Fibroblast of gingiva (primary cell): ENCODE results near the gene LDLRAD4.

Experiments
- DNase-seq: peaks from one replicate; pipeline ENCODE4 v3.0.0-alpha.2; 2011; ENCODE audit warnings: low read depth

Gene LDLRAD4

DNA sequence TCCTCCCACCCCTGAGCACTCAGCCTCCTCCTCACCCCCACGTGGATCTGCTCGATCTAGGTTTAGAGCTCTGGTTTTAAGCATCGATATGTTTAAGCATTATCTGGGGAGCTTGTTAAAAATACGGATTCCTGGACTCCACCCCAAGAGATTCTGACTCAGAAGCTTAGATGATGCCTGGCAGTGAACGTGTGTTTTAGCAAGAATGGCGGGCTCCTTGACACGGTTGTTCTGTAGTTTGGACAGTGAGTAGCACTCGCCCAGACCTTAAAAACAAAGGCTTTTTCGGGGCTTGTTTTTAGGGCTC is 47.3 kb downstream of the LDLRAD4 start:
- no peak for DNase-seq

DNA sequence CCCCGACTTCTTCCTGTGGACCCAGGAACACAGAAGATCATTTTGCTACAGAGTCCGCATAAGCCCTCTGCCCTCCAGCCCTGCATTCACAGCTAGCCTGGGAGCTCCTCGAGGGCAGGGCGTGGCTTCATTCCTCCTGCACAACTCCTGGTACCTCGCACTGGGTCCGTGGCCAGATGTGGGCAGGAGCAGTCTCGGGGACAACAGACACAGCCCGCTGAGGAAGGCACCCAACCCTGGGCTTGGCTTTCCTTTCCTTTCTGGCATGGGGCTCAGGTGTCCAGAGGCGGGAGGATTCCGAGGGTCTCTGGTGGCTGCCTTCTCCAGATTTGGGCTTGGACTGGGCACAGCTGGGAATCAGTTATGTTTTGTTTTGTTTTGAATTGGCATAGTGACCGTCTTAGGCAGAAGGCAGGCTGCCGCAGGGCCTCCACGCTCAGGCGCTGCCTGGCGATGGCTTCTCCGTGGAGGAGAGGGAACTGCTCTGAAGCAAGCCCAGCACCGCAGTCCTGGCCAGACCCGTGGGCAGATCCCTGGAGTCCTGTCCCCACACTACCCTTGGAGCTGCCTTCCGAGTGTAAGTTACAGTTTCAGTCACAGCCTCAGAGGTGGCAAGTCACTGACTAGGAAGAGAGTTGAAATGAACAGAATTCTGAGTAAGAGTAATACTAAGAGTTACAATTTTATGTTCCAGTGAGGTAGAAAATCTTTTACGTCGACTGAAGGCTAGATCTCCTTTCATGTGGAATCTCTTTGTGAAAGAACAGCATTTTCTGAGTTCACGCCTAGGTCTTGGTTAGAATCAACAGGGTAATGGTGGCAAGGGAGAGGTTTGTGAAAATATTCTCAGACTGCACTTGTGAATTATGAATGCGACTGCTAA is 47.9 kb downstream of the LDLRAD4 start:
- peak; percentile 24 for DNase-seq

DNA sequence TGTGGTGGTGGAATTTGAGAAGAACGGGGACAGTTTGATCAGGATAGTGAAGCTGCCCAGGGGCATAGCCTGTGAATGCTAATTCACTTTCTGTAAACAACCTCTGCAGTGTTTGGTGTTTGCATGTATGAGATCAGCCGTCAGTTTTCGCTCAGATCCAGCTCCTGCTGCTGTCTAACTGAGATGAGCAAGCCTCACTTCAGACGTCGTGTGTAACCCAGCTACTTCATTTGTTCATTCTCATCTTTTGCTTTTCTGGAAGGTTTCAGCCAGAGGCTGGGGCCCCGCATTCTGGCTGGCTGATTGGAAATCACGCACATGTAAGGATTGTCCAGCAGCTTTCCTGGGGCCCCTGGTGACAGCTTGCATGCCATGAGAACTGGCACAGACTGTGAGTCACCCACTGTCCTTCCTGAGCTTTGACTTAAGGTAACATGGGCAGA is 48.9 kb downstream of the LDLRAD4 start:
- no peak for DNase-seq

DNA sequence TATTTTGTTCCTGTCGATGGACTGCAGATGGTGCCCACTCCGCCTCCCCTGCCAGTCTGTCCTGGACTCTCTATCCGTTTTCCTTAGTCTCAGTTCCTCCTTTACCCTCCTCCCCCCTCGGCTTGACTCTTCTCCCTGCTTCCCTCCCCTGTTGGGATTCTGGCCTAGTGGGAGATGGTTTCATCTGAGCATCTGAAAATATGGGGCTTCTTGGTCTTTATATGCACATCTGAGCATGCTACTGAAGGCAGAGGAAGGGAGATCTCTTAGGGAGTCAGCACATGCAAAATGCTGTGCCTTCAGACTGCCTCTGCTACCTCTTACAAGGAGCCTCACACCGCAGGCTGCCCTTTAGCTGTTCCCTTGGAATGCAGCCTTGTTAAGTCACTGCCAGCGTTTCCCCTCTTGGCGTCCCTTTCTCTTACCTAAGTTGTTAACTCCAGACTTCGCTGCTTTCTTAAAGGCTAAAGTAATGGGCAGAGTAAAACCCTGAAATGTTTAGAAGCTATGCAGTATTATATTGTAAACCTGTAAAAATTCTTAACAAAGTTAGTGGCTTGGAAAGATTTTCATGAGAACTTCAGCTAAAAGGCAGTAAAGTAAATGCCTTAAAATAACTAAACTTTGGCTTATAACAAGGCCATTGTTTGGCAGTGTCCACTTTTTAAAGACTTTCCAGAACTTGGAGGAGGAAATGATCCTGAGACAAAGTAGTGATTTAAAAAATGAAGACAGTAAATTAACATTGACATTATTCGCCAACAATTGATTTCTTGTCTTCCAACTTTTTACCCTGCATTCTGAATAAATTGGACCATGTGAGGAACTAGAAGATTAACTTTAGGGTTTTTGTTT is 49.8 kb downstream of the LDLRAD4 start:
- no peak for DNase-seq

DNA sequence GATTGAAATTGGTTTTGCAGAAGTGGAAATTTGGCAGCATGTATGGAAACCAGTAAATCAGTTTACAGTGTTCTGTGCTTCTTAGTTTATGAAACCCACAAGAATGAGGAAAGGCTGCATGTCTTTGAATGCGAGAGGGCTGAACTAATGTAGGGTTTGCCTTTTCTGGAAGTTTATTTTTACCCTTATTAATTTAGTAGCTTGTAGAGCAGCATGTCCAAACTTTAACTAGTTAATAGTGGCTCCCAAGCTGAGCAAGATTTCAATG is 50.4 kb downstream of the LDLRAD4 start:
- DNase-seq: no peak

DNA sequence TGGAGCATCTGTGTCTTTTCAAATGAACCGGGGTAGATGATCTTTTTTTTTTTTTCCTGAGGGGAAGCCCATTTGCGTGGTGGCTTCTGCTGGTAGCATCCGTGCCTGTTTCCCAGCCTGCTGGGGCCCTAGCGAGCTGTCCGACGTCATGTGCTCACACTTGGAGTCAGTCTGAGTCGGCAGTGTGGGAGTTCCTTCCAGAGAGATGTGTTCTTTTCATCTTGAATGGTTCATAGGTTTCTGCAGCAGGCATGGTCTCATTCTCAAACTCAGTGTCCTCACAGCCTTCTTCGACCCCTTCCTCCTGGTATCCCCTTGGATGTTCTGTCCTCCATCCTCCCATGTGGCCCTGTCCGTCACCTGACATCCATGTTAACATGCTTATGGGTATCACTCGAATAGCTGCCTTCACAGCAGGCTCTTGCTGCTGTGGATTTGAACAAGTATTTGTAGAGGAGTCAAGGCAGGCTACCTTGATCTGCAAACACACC is 51.0 kb downstream of the LDLRAD4 start:
- no peak for DNase-seq

DNA sequence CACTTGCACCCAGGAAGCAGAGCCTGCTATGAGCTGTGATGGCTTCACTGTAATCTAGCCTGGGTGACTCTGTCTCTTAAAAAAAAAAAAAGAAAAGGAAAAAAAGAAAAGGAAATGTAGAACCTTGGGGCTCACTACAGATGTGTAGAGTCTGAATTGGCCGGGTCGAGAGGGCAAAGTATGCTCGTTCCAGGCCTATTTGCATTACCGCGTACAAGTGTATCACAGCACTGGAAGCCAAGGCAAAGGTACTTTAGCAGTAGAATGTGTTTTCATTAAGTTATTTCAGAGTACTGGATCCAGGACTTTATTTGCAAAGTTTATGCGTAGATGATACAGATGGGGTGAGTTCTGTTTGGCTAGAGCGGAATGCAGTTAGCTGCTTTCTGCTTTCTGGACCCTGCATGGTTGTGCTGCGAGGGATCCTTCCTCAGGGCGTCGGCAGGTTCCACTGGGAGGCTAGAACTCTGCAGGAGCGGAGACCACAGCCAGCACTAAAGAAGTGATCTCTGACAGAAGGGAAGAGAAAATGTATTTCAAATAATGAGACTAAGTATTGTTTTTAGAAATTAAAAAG is 51.8 kb downstream of the LDLRAD4 start:
- DNase-seq: no peak

DNA sequence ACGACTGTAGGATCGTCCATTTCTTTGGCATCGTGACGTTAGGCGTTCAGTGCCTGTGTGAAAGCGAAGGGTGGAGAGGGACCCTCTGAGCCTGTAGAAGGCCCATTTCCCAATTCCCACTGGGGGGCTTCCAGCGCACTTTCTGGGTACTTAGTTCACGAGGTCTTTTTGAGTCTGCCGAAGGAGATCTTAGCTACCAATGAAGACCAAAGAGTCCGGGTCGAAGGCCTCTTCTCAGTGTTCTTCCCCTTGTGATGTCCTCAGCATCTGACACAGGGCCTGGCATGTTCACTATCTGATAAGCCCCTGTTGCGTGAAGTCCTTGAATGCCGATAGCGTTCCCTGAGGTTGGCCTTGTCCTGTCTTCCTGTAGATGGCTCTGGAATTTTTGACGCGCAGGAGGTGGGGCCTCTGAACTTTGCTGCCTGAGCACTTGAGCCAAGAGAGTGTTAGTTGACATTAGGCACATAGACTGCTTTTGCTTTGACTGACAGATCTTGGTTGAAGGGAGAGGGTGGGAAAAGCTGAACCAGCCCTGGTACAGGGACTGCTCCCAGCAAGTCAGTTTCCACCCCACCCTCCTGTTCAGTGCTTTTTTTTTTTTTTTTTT is 52.8 kb downstream of the LDLRAD4 start:
- DNase-seq: no peak

DNA sequence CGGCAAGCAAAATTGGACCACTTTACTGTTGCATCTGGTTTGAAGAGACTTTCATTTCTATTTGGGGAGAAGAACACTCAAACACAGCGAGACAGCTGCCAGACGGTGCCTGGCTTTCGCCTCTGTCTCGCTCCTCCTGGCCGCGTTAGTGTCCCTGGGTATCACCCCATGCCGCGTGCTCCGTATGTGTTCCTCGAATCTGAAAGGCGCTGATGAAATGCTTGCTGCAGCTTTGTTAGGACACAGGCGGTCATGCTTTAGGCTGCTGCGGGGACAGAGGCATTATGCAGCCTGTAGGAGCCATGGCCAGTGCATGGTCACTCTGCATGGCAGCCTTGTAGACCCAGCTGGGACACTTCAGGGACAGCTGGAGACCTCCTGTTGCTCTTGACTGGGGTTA is 53.9 kb downstream of the LDLRAD4 start:
- no peak for DNase-seq

DNA sequence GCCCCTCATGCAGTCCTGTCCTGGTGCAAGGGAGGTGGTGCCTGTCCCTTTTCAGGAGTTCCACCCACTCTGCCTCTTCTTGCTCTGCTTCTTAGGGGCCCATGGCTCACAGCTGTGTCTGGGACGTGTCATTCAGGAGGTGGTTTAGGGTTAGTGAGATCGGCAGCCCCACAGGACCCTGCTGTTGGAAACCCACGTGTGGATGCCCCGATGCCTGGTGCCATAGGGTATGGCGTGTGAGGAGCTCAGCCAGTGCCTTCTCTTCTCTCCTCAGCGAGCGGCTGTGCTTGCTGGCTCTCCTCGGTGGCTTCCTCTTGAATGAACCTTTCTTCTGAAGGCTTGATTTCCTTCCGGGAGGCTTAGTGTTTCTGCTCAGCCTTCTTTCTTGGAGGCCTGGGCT is 55.2 kb downstream of the LDLRAD4 start:
- DNase-seq: no peak

DNA sequence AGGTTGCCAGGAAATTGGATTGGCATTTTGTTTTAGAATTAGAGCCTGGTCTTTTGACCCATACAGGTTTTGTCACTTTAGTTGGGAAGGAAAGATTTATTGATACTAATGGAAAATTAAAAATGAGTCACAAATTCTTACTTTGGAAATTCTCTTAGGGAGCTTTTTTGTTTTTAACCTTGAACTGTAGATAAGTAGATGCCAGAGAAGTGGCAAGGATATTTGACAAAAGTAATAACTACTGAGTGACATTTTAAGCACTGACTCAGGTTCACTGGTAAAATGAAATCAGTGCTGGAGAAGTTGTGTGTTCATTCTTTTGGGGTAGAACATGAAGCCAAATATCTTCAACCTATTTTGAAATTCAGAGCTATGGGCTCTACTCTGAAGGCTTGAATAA is 56.5 kb downstream of the LDLRAD4 start:
- DNase-seq: no peak

DNA sequence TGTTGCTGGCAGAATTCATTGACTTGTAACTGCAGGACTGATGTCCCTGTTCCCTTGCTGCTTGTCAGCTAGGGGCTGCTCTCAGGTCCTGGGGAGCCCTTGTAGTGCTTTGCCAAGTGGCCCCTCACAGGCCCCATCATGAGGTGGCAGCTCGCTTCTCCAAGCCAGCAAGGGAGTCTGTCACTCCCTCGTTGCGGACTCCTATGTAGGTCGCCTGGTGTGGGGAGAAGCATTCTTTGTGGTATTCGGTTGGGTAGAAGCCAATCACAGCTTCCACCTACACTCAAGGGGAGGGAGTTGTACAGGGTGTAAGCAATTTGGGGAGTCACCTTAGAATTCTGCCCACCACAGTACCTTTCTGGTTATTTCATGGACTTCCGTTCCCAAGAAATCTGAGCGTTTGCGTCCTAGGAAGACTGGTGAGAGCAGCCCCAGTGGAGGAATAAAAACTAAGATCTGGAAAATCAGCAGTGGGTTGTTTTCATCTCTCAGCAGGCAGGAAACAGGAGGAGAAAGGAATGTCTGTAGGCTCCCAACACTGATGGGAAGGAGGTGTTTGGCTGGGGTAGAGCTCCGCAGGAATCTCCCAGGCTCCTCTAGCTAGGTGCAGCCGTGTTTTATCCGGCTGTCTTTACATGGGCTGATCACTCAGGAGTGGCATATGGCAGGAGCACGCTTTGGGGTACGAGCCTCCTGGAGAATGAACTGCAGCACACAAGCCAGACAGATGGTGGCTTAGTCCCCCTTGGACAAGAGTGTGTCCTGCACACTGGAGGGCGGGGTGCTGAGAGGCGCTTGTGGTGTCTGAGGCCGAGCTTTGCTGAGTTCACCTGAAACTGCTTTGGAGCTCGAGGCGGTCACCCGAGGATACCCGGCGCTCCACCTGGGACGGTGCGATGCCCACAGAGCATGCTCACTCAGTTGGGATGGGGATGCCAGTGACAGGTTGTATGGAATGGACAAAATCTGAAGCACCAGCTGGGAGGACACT is 58.3 kb downstream of the LDLRAD4 start:
- DNase-seq: no peak

DNA sequence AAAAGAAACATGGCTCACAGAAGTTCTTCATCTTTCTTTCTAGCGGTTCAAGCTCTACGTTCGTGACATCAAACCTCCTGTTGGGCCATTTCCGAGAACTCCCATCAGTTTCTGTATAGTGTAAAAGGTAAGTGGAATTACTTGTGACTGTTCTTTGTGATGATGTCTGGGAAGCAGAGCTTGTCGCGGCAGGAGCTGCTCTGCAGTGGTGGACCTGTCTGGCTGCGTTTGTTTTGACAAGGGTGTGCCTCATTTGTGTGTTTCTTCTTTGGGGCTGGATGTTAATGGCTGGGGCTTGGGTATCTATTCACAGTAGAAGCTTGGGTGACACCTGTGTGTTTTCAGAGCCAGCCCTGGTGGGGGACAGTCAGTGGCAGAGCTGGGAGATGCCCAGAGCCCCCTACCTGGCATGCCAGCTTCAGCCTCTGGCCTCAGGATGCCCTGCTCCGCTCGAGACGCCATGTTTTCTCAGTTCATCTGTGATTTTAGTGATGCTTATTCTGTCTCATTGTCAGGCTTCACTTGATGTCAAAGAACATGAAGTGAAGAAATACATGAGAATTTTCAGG is 59.6 kb downstream of the LDLRAD4 start:
- DNase-seq: no peak

DNA sequence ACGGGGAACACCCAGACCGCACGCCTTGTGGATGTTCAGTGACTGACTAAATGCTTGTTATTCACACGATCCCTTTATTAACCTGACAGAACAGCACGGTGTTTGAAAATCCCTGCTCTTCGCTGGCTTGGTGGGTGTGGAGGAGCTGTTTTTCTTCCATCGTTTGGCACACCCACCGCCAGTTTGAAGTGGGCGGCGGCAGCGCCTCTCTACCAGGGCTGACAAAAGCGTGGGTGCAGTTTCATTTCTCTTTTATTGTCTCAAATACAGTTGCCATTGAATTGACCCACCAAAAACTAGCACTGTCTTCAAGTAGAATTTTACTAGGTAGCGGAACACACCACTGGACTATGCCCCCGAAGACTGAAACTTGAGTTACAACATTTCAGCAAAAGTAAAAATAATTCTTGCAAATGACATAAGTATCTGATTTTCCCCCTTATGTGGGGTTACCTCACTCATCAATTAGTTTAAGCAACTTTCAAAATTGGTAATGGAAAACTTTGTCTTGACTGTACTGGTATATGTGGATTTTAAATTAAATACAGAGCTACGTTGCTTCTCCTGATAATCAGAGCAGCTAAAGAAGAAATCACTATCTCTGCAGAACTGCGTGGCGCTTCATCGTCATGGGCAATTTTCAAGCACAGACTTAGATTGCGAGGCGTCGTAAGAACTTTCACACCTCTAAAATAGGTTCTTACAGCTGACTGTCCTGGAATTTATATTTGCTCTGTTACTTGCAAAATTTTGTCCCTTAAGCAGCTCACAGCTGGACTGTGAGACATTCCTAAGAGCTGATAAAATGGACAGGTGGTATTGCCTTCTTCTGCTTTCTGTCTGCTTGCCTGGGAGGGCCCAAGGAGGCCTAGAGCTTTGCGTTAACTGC is 60.9 kb downstream of the LDLRAD4 start:
- DNase-seq: no peak

DNA sequence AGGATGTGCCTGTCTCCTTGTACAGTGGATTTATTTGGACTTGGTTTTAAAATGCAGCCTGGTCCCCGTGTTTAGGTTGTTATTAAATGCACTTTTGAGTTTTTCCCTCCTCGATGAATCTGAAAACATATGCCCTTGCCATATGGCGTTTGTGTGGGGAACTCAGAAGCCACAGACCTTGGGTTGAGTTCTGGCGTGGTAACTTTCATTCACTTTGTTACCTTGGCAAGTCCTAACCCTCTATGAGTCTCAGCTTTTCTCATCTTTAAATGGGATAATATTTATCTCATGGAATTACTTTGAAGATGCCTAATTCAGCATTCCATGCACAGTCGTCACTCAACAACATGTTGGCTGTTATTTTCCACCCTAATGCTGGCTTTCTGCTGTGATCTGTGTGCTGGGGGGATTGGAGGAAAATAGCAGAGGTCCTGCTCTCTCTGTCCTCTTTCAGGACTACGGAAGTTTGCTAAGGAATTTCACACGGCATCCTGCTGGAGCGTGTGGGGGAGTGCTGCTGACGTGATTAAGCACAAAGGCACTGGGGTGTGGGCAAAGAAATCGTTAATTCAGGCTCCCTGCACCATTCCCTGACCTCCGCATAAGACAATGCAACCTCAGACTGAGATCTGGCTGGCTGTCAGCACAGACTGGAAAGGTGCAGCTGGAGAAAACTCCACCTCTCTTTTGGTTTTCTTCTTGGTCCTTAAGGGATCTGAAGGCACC is 61.7 kb downstream of the LDLRAD4 start:
- DNase-seq: no peak

DNA sequence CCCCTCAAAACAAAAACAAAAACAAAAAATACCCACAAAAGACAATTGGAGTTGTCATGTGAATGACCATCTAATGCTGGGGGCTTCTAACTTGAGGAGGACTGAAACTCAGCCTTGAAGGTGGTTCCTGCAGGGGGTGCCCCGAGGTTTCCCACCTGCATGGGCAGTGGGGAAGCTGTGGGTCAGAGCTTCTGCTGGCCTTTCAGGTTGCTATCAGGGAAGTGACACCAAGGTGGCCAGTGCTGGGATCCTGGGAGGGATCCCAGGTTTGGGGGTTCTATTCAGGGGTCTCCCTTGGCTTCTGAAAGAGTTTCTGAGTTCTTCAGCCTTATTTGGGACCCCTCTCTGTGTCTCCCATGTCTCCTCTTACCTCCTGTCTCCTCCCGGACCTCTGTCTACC is 62.8 kb downstream of the LDLRAD4 start:
- DNase-seq: no peak

DNA sequence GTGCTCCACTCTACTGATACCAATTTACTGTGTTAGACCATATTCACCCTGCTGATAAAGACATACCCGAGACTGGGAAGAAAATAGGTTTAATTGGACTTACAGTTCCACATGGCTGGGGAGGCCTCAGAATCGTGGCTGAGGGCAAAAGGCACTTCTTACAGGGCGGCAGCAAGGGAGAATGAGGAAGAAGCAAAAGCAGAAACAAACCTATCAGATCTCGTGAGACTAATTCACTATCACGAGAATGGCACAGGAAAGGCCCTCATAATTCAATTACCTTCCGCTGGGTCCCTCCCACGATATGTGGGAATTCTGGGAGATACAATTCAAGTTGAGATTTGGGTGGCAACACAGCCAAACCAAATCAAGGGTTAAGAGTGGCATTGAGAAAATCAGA is 65.2 kb downstream of the LDLRAD4 start:
- no peak for DNase-seq

DNA sequence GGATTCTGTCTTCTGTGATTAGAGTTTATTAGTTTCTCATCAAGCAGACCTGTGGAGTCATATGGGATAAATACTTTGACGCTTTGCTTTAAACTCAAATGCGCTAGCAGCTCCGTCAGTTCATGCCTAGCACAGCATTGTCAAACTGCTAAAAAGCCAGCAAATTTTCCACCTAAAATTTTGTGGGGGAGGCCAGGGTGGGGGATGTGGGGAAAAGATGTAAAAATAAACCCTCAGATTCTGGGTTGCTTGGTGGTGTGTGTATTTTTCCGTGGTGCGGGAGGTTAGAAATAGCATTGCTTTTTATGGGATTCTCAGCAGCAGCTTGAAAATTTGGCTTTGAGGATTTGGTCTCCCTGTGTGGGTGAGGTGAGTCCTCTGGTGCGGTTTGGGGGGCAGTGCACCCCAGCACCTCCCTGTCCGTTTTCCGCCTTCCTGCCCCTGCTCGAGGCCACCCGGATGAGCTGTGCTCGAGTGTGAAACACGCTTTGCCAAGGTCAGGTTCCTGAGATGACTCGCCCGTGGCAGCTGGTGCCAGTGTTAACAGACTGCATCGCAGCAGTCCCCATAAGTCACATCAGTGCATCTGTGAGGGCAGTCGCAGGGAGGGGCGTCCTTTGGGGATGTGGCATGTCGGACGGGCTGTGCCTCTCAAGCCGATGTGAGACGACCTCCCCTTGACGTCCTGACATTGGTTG is 65.9 kb downstream of the LDLRAD4 start:
- no peak for DNase-seq

DNA sequence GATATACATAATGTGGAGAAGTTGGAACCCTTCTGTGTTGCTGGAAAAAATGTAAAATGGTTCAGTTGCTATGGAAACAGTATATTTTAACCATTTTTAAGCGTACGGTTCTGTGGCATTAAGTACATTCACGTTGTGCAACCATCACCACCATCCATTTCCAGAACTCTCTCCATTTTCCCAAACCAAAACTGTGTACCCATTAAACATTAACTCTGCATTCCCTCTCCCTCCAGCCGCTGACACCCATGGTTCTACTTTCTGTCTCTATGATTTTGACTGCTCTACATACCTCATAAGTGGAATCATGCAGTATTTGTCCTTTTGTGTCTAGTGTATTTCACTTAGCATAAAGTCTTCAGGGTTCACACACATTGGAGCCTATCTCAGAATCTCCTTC is 67.3 kb downstream of the LDLRAD4 start:
- DNase-seq: no peak
